ENCODE data around the gene ZC3H12A.

DNA sequence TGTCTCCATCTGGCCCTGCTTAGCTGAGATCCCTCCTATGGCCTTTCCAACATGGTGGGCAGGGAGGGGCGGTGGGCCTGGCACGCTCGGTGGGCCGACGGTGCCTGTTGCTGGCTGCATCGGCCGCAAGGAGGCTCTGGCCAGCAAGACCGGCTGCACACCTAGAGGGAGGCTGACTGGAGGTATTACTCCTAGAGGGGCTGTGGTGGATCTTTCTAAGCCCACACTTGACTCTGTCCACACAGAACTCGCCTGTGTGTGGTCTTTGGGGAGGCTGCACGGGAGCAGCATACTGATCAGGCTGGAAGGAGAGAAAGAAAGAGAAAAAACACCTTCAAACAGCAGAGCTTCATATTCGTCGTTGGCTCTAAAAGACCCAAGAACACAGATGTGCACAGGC, 41.7 kb upstream of the ZC3H12A start:
- TF ChIP-seq, protein P1, sequence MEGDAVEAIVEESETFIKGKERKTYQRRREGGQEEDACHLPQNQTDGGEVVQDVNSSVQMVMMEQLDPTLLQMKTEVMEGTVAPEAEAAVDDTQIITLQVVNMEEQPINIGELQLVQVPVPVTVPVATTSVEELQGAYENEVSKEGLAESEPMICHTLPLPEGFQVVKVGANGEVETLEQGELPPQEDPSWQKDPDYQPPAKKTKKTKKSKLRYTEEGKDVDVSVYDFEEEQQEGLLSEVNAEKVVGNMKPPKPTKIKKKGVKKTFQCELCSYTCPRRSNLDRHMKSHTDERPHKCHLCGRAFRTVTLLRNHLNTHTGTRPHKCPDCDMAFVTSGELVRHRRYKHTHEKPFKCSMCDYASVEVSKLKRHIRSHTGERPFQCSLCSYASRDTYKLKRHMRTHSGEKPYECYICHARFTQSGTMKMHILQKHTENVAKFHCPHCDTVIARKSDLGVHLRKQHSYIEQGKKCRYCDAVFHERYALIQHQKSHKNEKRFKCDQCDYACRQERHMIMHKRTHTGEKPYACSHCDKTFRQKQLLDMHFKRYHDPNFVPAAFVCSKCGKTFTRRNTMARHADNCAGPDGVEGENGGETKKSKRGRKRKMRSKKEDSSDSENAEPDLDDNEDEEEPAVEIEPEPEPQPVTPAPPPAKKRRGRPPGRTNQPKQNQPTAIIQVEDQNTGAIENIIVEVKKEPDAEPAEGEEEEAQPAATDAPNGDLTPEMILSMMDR (IDR thresholded peaks at IDR 0.05): no peak
- no peak for TF ChIP-seq POLR2A (IDR thresholded peaks at IDR 0.05)

All from transverse colon (tissue), 3 donors.